H1 (cell line): ENCODE data around the gene LTA4H. TPM values are rescaled to one million over a fixed set of nuclear protein-coding genes. Genes with fewer than 3 reads are reported as not detected.

Source experiments
- CTCF ChIA-PET: fragments of 300-600 bp; sonication (Branson Sonifier 250); formaldehyde crosslinking; loops from one replicate; lab custom pipeline; 2021; ENCODE audit not compliant: partially characterized antibody; lab: Charles Lee
- POLR2A ChIA-PET: fragments of 300-600 bp; sonication (Branson Sonifier 250); formaldehyde crosslinking; loops from one replicate; lab custom pipeline; 2021; ENCODE audit warnings: inconsistent platforms; ENCODE audit not compliant: partially characterized antibody; lab: Charles Lee
- DNase-seq, 2 experiments: peaks; one replicate each; pipeline versions ENCODE4 v3.0.0 to v3.0.0-alpha.2; 2010 to 2022; ENCODE audit warnings: low spot score in 2 of 2, low read depth in 1 of 2, mixed read lengths in 1 of 2
- FAIRE-seq: peaks from 2 replicates; lab custom pipeline; 2011; peaks lifted over from hg19 to GRCh38; lab: Jason Lieb, UNC
- H2AFZ ChIP-seq: 2 replicates; pipeline ENCODE4 v1.8.1; 2012; ENCODE audit warnings: low read length, inconsistent platforms
- H2AK5ac ChIP-seq: 2 replicates; pipeline ENCODE4 v1.6.1; 2013; ENCODE audit warnings: low read depth, low read length
- H2BK120ac ChIP-seq: replicated peaks from 2 replicates; pipeline ENCODE3; 2013; ENCODE audit warnings: low read depth, low read length, inconsistent platforms
- H2BK12ac ChIP-seq: 2 replicates; pipeline ENCODE4 v1.6.1; 2013; ENCODE audit warnings: low read depth, low read length
- H2BK15ac ChIP-seq: 2 replicates; pipeline ENCODE4 v1.6.1; 2013; ENCODE audit warnings: low read length
- H2BK20ac ChIP-seq: 2 replicates; pipeline ENCODE4 v1.6.1; 2013; ENCODE audit warnings: low read length
- H2BK5ac ChIP-seq: 2 replicates; pipeline ENCODE4 v1.6.1; 2013; ENCODE audit warnings: low read depth, low read length
- H3K14ac ChIP-seq: 2 replicates; pipeline ENCODE4 v1.6.1; 2013; ENCODE audit warnings: inconsistent platforms; ENCODE audit not compliant: insufficient read length
- H3K18ac ChIP-seq: 2 replicates; pipeline ENCODE4 v1.6.1; 2013; ENCODE audit warnings: low read length; ENCODE audit errors: extremely low read depth
- H3K23ac ChIP-seq: 2 replicates; pipeline ENCODE4 v1.6.1; 2013; ENCODE audit warnings: inconsistent platforms; ENCODE audit not compliant: insufficient read length
- H3K23me2 ChIP-seq: 2 replicates; pipeline ENCODE4 v1.6.1; 2013; ENCODE audit warnings: low read depth, low read length
- H3K27ac ChIP-seq: 2 replicates; pipeline ENCODE4 v1.6.1; 2011; ENCODE audit warnings: low read depth, low read length, inconsistent platforms
- H3K27me3 ChIP-seq, 4 experiments: replicated peaks in 1 of 4; 1 replicate in 1 of 4; 2 replicates in 3 of 4; pipeline versions ENCODE4 v1.6.1 to v1.8.1; 2011 to 2013; ENCODE audit warnings: low read length in 3 of 4, mild to moderate bottlenecking in 3 of 4, inconsistent platforms in 2 of 4, mixed read lengths in 2 of 4, moderate library complexity in 1 of 4; ENCODE audit not compliant: control insufficient read depth in 3 of 4, insufficient read depth in 3 of 4; ENCODE audit errors: extremely low read depth in 1 of 4
- H3K36me3 ChIP-seq, 4 experiments: 2 replicates each; pipeline versions ENCODE4 v1.6.1 to v1.8.1; 2011 to 2013; ENCODE audit warnings: mild to moderate bottlenecking in 4 of 4, low read length in 3 of 4, moderate library complexity in 2 of 4, control low read depth in 1 of 4, inconsistent platforms in 1 of 4; ENCODE audit not compliant: insufficient read depth in 4 of 4, control insufficient read depth in 2 of 4
- H3K4ac ChIP-seq: replicated peaks from 2 replicates; pipeline ENCODE3; 2013; ENCODE audit warnings: low read length, low read depth, mixed read lengths, inconsistent platforms; ENCODE audit not compliant: insufficient read length
- H3K4me1 ChIP-seq, 4 experiments: replicated peaks in 1 of 4; 1 replicate in 1 of 4; 2 replicates in 3 of 4; pipeline versions ENCODE4 v1.6.1 to v1.8.1; 2011 to 2013; ENCODE audit warnings: low read length in 3 of 4, inconsistent platforms in 2 of 4, mixed read lengths in 1 of 4; ENCODE audit not compliant: insufficient read depth in 4 of 4, control insufficient read depth in 3 of 4
- H3K4me2 ChIP-seq, 2 experiments: 2 replicates each; pipeline versions ENCODE4 v1.6.1 to v1.8.1; 2011 to 2013; ENCODE audit warnings: low read depth in 2 of 2, low read length in 2 of 2, control low read depth in 1 of 2, inconsistent platforms in 1 of 2, mild to moderate bottlenecking in 1 of 2; ENCODE audit not compliant: insufficient read depth in 1 of 2
- H3K4me3 ChIP-seq, 4 experiments: fragments of 200-600, 300-600 bp in 1 of 4; sonication (generic), shearing (Covaris generic), sonication (Bioruptor Twin) in 1 of 4; 2 replicates each; pipeline versions ENCODE4 v1.5.1 to v1.8.1; 2011 to 2016; ENCODE audit warnings: low read length in 4 of 4, low read depth in 3 of 4, control low read depth in 2 of 4, inconsistent platforms in 2 of 4, mild to moderate bottlenecking in 2 of 4, mixed read lengths in 1 of 4, moderate library complexity in 1 of 4; ENCODE audit not compliant: insufficient read depth in 2 of 4; ENCODE audit errors: extremely low read depth in 1 of 4
- H3K56ac ChIP-seq: replicated peaks from 2 replicates; pipeline ENCODE3; 2013; ENCODE audit warnings: low read depth, mild to moderate bottlenecking, mixed read lengths, low read length, inconsistent platforms; ENCODE audit not compliant: insufficient read length
- H3K79me1 ChIP-seq: 2 replicates; pipeline ENCODE4 v1.6.1; 2013; ENCODE audit warnings: low read depth, low read length, control low read depth
- H3K79me2 ChIP-seq, 2 experiments: 2 replicates each; pipeline versions ENCODE4 v1.6.1 to v1.8.1; 2012 to 2013; ENCODE audit warnings: low read length in 2 of 2, mild to moderate bottlenecking in 2 of 2, inconsistent platforms in 1 of 2; ENCODE audit not compliant: insufficient read depth in 2 of 2, control insufficient read depth in 1 of 2
- H3K9ac ChIP-seq, 4 experiments: replicated peaks in 1 of 4; 1 replicate in 1 of 4; 2 replicates in 3 of 4; pipeline versions ENCODE4 v1.6.1 to v1.8.1; 2011 to 2013; ENCODE audit warnings: low read depth in 3 of 4, low read length in 3 of 4, control low read depth in 2 of 4, mild to moderate bottlenecking in 2 of 4, moderate library complexity in 2 of 4, inconsistent platforms in 1 of 4; ENCODE audit errors: extremely low read depth in 1 of 4
- H3K9me3 ChIP-seq, 2 experiments: 2 replicates each; pipeline versions ENCODE4 v1.6.1 to v1.8.1; 2012 to 2013; ENCODE audit warnings: mild to moderate bottlenecking in 2 of 2, moderate library complexity in 2 of 2, control low read depth in 1 of 2, inconsistent platforms in 1 of 2, low read depth in 1 of 2, low read length in 1 of 2, mixed read lengths in 1 of 2; ENCODE audit not compliant: insufficient read depth in 2 of 2
- H4K20me1 ChIP-seq, 2 experiments: replicated peaks in 1 of 2; 2 replicates each; pipeline versions ENCODE3 to v1.8.1; 2011 to 2013; ENCODE audit warnings: inconsistent platforms in 2 of 2, low read length in 2 of 2, mild to moderate bottlenecking in 1 of 2; ENCODE audit not compliant: insufficient read depth in 2 of 2, control insufficient read depth in 1 of 2
- H4K5ac ChIP-seq: 2 replicates; pipeline ENCODE4 v1.6.1; 2013; ENCODE audit warnings: low read length, low read depth, mixed read lengths, inconsistent platforms; ENCODE audit not compliant: insufficient read length
- H4K8ac ChIP-seq: 2 replicates; pipeline ENCODE4 v1.8.0; 2013; ENCODE audit warnings: mild to moderate bottlenecking, moderate library complexity, low read length, inconsistent platforms; ENCODE audit not compliant: insufficient read depth; ENCODE audit errors: extremely low read depth
- H4K91ac ChIP-seq: replicated peaks from 2 replicates; pipeline ENCODE3; 2013; ENCODE audit warnings: low read length, mixed read lengths, inconsistent platforms; ENCODE audit not compliant: insufficient read length
- CHD1 ChIP-seq: IDR thresholded peaks from 2 replicates; pipeline ENCODE4 v1.6.1; 2012; ENCODE audit warnings: low read depth, low read length, improper control_type of control experiment
- EP300 ChIP-seq, 2 experiments: IDR thresholded peaks; 1 replicate in 1 of 2; 2 replicates in 1 of 2; pipeline ENCODE4 v1.6.1; 2011 to 2012; ENCODE audit warnings: low read depth in 2 of 2, low read length in 2 of 2, mild to moderate bottlenecking in 2 of 2, borderline replicate concordance in 1 of 2, inconsistent platforms in 1 of 2, moderate library complexity in 1 of 2
- RFX5 ChIP-seq: IDR thresholded peaks from 2 replicates; pipeline ENCODE4 v1.6.1; 2011; ENCODE audit warnings: low read depth, low read length, improper control_type of control experiment, borderline replicate concordance
- SAP30 ChIP-seq: fragments of 300-600 bp; sonication (generic); IDR thresholded peaks from 2 replicates; pipeline ENCODE4 v1.7.1; 2012; ENCODE audit warnings: low read length, moderate library complexity, mild to moderate bottlenecking, inconsistent platforms; ENCODE audit not compliant: insufficient read depth, insufficient replicate concordance
- YY1 ChIP-seq: IDR thresholded peaks from 2 replicates; pipeline ENCODE4 v1.6.1; 2011; ENCODE audit warnings: low read depth, mild to moderate bottlenecking, low read length
- WGBS, 2 experiments: shearing (Covaris generic) in 1 of 2; methylation state at CpG; one replicate each; pipeline versions ENCODE4 v1.1.6 to v1.1.7; 2013 to 2015; ENCODE audit warnings: low lambda C conversion rate in 2 of 2, mixed read lengths in 2 of 2, inconsistent platforms in 1 of 2, low coverage in 1 of 2, missing lambda C conversion rate in 1 of 2; ENCODE audit not compliant: insufficient replicate concordance in 2 of 2, insufficient coverage in 1 of 2, insufficient read length in 1 of 2; ENCODE audit errors: extremely low coverage in 1 of 2, missing lambda C conversion rate in 1 of 2; 5-methylcytosine and 5-hydroxymethylcytosine counted together
- polyA plus RNA-seq, 7 experiments: library from polyadenylated mRNA; depleted of rRNA in 3 of 7; stranded (reverse) in 5 of 7; unstranded in 2 of 7; fragments of >200 nt in 5 of 7; fragments of 200-250 nt in 2 of 7; gene quantifications; 1 replicate in 5 of 7; 2 replicates in 1 of 7; 4 replicates in 1 of 7; pipeline versions ENCODE4 v1.2.1 to v1.2.3, GENCODE V29; 2011 to 2013; ENCODE audit warnings: missing spikeins in 2 of 7, mixed read lengths in 2 of 7
- total RNA-seq: library from RNA; stranded (reverse); fragmentation: NEBNext Ultra II Directional; extraction: Animal tissue kit (Norgen Biotek cat#: 25700); gene quantifications from 2 replicates; pipeline ENCODE4 v1.2.1, GENCODE V29; 2021
- TF ChIP-seq, protein P1 (sequence below), 3 experiments: IDR thresholded peaks; 1 replicate in 2 of 3; 2 replicates in 1 of 3; pipeline versions ENCODE4 v1.5.1 to v1.6.1; 2011; ENCODE audit warnings: low read length in 3 of 3, mild to moderate bottlenecking in 3 of 3, inconsistent platforms in 2 of 3, low read depth in 1 of 3, moderate library complexity in 1 of 3; ENCODE audit not compliant: insufficient read depth in 1 of 3; ENCODE audit errors: control extremely low read depth in 1 of 3

LTA4H gene
- total and polyA plus RNA-seq, 2 of the 8 experiments (the other 6 are each of a cell fraction or from before 2014, with no cell fraction given), result 106 to 167 TPM

DNA sequence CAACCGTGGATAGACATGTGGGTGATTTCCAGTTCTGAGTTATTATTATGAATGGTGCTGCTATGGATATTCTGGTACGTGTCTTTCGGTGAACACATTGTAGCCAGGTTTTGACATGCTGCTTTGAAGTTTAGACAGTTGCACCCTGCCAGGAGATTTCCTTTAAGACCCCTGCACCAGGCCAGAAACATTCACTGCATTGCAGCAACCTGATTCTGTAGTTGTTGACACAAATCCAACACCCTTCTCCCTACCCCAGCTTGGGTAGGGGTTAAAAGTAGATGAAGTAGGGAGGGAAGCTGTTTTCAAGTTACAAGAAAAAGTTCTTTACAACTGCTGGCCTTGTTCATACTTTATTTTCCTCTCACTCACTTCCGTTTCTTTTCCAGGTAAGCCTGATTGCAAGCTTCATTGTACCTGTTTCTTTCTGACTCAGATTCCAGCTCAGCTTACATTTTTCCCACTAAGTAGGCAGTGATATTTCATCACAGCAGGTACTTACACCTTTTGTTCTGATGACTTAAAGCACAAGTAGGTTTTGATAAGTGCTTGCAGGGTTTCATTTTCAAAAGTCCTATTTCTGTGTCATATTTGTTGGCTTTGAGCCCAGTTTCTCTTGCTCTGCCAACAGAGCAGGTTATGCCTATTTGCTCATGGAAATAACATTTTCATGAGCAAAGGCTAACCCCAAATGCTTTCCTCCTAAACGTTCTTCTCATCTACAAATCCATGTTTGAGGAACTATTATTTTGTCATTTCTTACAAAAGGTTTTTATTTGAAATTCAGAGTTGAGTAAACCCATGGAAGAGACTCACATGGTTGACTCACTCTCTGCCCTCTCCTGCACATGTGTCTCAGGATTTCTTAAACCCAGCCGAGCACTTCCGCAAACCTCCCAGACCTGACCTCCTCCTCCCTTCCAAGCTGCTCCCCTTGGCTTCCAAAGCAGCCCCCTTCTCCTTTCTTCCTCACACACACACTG lies 12.1 kb upstream of the LTA4H start:
- no peak overlapping the region for H2BK15ac ChIP-seq
- no peaks in the 10 kb centered on the region for H3K79me2 ChIP-seq
- H4K91ac ChIP-seq, result no peak overlapping the region
- H3K23ac ChIP-seq, result no peak overlapping the region
- no peaks in the 10 kb centered on the region for H3K79me1 ChIP-seq
- no peaks in the 10 kb centered on the region for H4K20me1 ChIP-seq
- no peak overlapping the region for H3K27ac ChIP-seq
- no peak overlapping the region for H3K18ac ChIP-seq
- H2AK5ac ChIP-seq, result no peak overlapping the region
- H3K36me3 ChIP-seq, result no peaks in the 10 kb centered on the region
- H2AFZ ChIP-seq, result no peak overlapping the region
- H2BK12ac ChIP-seq, result no peak overlapping the region
- H4K8ac ChIP-seq, result no peak overlapping the region
- 89% methylated on average over 7 of the region's 7 CpGs; no CpG with 5 or more reads in 1 of the 2 experiments for WGBS, 2 experiments
- no peak overlapping the region for H3K56ac ChIP-seq
- no peak overlapping the region for H3K4ac ChIP-seq
- no peaks in the 10 kb centered on the region for H3K4me1 ChIP-seq
- H3K4me3 ChIP-seq, result no peak overlapping the region
- no peaks in the 10 kb centered on the region for H3K9me3 ChIP-seq
- FAIRE-seq (no peak), DNase-seq (no peak)
- no peak overlapping the region for H4K5ac ChIP-seq
- no peaks in the 10 kb centered on the region for H3K23me2 ChIP-seq
- H3K14ac ChIP-seq, result no peak overlapping the region
- H3K4me2 ChIP-seq, result no peak overlapping the region
- H2BK20ac ChIP-seq, result no peak overlapping the region
- POLR2A ChIA-PET, result no interaction called here
- H3K27me3 ChIP-seq, result no peaks in the 10 kb centered on the region
- no peak overlapping the region for H3K9ac ChIP-seq
- H2BK120ac ChIP-seq, result no peak overlapping the region
- CTCF ChIA-PET, result interaction anchor here (0.6 to 1.2 kb wide), 3 partner anchors 15 to 440 kb away, joined by 3 to 4 read pairs (median 3); no protein-coding TSS in a partner anchor
- no peak for TF ChIP-seq RFX5
- no peak for TF ChIP-seq SAP30
- TF ChIP-seq, protein P1, sequence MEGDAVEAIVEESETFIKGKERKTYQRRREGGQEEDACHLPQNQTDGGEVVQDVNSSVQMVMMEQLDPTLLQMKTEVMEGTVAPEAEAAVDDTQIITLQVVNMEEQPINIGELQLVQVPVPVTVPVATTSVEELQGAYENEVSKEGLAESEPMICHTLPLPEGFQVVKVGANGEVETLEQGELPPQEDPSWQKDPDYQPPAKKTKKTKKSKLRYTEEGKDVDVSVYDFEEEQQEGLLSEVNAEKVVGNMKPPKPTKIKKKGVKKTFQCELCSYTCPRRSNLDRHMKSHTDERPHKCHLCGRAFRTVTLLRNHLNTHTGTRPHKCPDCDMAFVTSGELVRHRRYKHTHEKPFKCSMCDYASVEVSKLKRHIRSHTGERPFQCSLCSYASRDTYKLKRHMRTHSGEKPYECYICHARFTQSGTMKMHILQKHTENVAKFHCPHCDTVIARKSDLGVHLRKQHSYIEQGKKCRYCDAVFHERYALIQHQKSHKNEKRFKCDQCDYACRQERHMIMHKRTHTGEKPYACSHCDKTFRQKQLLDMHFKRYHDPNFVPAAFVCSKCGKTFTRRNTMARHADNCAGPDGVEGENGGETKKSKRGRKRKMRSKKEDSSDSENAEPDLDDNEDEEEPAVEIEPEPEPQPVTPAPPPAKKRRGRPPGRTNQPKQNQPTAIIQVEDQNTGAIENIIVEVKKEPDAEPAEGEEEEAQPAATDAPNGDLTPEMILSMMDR (IDR thresholded peaks at IDR 0.05; ENCODE audit: control extremely low read depth in 1 of 3, insufficient read depth in 1 of 3, low read depth in 1 of 3, low read length in 3 of 3), result no peak
- TF ChIP-seq YY1, result no peak
- no peak for TF ChIP-seq CHD1
- no peak for TF ChIP-seq EP300 (IDR thresholded peaks at IDR 0.05; ENCODE audit: borderline replicate concordance in 1 of 2, low read depth in 2 of 2, low read length in 2 of 2)
- no peak overlapping the region for H2BK5ac ChIP-seq
